Astrocyte of the hippocampus (primary cell): Measurements from ENCODE around the gene OSBPL3.

Experiments
- DNase-seq: peaks from one replicate; pipeline ENCODE4 v3.0.0; 2011; ENCODE audit warnings: low read depth, low spot score

OSBPL3 gene

DNA sequence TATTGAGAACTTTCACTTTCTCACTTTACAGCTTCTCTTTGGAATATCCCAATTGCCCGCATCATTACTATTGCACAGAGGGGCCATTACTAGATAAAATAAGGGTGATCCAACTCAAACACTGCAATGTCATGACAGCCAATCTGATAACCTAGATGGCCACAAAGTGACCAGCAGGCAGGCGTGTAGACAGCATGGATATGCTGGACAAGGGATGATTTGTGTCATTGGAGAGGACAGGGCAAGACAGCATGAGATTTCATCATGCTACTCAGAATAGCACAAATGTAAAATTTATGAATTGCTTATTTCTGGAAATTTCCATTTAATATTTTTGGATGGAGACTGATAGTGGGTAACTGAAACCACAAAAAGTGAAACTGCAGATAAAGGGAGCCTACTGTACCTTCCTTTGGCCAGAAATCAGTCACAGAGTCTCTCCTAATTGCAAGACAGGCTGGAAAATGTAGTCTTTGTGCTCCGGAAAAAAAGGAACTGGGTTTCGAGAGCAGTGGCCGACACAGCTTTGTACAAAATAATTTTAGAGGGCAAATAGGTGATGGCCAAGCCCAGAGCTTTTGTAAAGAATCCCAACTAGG is 216.6 kb downstream of the OSBPL3 start:
- DNase-seq = no peak

GRCh38 chr7:24762771-24763170 is 217.2 kb downstream of the OSBPL3 start:
- DNase-seq = no peak

DNA sequence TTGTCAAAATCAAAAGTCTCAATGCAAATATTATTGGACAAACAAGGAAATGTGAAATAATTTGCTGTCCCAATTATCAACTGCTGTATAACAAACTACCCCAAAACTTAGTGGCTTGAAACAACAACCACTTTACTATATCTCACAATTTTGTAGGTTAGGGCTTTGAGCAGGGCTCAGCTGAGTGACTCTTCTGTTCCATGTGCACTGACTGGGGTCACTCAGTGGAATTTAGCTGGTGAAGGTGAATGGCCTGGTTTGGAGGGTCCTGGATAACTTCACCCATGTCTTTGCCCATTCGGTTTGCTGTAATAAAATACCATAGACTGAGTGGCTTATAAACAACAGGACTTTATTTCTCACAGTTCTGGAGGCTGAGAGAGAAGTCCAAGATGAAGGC is 219.0 kb downstream of the OSBPL3 start:
- DNase-seq = no peak

DNA sequence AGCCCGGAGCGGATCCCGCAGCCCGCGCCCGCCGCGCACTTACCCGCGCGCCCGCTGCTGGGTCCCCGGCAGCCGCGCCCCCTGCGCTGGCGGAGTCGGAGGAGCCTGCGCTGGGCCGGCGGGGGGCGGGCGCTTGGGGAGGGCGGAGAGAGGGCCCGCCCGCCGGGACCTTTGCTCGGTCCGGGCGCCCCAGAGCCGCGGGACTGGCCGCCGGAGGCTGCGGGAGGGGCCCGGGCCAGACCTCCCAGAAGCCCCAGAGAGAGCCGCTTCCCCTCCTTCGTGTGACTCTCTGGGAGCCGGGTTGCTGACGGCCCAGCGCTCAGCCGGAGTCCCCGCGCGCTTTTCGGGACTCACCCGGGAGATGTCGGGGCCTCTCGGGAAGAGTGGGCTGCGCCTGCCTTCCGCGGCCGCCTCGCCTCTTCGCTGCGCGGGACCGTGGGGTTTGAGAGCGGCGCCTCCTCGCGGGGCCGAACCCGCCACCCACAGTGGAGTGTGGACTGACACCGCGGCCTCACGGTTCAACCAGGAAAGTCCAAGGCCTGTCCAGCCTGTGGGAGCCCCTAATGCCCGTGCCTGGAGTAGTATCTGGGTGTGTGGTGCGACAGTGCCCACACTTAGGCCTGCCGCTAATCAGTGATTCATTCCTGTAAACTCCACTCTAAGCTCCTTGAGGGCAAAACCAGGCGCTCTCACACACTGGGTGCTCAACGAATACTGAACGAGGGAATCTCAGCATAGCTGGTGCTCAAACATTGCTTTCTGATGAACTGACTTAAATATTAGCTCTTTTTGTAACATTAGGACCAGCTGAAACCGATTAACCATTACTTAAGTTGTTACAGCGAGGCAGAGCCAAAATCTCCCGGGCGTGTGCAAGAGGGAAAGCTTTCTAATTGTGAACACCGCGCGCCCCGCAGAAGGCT is 222.4 kb downstream of the OSBPL3 start, which contains the start of gene GSDME:
GSDME (minus strand) TSS at position 112 of the 923 bp plus-strand sequence. CDS start 7,690 bp downstream, outside the sequence.
- DNase-seq = peak; percentile 85

DNA sequence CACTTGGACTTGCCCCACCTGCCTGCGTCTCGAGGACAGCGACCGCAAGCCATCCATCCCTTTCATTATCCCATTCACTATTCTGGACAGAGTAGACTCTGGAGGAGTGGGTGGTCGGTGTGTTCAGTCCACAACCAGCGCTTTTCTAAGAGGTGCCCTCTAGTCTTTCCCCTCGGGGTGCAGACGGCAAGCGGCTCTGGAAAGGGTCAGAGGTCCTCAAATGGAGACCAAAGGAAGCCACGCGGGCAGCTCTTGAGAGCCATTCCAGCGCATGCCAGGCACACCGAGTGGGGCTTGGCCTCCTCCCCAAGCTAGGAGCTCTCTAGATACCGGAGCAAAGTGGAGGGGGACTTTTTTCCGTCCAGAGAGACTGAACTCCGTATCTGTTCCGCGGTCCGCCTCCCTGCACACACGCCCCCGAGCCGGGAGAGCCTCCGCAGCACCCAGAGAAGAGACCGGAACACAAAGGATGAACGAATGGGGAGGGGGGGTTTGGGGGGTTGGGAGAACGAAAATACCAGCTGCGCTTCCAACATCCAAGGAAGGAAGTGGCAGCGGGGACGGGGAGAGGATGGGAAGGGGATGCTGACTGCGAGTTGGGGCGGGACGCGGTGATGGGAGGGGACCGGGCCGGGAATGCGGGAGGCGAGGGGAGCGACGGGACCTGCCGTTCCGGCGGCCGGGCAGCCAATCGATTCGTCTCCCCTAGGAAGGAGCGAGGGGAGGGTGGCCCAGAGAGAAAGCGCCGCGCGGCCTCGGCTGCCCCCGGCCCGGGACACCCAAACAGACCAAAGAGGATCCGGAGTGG is 223.2 kb downstream of the OSBPL3 start:
- no peak for DNase-seq

DNA sequence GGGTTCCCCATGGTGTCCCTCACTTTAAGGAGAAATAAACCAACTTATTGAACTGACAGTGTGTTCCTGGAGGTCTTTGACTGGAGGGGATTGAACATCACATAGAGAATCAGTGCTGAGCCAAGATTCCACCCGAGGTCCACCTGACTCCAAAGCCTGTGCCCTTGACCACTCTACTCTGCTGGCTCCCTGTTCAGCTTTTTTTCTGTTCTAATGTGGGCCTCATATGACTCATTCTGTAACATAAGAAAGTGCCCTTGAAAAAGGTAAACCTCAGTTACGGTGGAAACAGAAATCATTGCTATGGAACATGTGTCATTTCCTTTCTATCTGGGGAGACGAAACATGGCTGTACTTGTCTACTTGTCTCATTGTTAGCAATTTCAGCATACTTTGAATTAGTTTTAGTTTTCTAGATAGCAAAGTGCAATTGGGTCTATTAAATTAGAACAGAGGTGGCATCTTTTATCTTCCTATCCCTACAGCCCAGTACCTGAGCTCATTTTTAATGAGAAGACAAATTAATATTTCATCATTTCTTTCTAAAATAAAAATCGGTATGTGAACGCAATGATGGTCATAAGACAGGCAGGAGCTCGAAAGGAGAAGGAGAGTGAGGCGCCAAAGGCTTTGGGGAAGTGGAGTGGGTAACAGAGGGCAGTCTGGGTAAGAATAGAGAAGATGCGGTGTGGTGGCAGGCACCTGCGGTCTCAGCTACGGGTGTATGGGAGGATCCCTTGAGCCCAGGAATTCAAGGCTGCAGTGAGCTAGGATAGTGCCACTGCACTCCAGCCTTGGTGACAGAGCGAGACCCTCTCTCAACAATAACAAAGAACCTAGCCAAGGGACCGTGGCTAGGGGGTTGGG is 224.2 kb downstream of the OSBPL3 start:
- peak; percentile 33 for DNase-seq

DNA sequence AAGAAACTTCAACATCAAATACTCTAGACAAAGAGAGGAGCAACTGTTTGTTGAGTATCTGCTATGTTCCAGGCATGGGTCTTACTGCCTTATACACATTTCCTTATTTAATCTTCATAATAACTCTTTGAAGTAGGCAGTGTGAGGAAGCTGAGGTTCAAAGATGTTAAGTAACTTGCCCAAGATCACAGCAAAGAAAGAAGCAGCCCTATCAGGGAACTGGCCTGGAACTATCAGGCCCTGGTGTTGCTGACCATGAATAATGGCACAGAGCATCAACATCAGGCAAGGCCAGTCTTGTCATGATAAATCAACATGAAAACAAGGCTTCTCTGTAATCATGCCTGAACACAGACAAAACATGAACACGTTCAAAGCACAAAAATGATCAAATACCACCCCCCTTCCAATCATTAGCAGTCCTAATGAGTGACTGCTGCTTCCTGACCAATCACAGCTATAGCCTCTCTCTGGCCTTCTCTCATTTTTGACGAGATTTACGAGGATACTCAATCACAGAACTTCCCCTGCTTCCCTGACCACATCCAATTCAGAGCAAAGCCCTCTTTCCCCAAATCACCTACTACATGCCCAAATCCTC is 225.0 kb downstream of the OSBPL3 start:
- DNase-seq = no peak

DNA sequence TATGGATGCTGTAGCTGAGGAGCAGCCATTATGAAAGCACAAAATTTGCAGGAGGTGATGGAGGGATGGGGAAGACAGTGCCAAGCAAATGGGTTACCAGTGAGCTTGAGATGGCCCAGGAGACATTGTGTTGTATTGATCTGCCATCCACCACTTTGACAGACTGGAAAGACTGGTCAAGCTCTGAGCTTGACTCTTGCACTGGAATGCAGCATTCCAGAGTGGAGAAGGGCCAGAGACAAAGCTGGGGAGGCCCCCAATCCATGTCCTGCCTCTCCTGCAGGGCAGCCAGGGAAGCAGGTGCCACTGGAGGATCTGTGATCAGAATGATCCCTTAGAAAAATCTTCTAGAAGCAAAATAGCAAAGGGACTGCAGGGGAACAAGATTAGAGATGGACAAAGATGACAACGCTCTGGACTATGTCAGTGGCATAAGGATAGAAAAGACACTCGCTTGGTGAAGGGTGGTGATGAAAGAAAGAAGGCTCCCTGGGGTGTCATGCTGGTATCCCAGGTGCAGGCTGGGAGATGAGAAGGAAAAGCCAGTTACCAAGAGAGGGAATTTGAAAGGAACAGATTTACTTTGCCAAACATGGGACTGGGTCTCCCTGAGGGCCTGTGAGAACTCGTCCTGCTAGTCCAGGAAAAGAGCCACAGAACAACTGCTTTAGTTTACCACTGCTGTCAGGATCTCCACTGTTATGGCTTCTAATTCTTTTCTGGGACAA is 227.7 kb downstream of the OSBPL3 start:
- no peak for DNase-seq

DNA sequence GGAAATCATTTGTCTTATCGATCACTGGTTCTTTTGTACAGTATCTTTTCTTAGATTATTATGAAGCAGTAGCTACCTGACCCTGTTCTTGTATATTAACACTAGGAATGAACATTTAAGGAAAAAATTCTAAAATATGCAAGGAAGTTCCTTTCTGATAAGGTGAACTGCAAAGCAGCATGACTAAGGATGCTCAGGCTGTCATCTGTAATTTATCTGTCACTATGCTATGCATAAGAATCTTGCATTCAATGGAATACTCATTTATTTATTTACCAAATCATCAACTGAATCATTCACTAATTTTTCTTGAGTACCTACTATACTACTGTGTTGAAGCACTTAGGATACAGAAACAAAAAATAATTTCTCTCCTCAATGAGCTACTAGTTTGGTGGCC is 228.5 kb downstream of the OSBPL3 start:
- no peak for DNase-seq

DNA sequence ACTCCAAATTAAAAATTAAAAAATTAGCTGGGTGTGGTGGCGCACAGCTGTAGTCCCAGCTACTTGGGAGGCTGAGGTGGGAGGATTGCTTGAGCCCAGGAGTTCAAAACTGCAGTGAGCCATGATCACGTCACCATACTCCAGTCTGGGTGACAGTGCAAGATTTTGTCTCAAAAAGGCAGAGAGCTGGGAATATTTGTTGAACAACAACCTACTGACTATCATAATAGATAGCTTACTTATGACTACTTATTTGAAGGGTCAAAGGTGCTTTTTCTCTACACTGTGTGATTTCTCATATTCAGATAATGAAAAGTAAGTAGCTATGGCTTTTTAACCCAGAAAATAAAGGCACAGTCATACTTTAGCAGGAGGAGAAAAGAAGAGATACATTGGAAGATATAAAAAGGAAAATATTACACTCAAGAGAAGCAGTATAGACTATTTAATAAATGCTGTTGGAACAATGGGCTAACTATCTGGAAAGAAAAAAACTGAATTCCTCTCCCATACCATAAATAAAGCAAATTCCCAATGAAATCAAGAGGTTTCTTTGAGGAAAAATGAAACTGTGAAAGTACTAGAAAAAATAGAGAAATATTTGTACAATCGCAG is 229.4 kb downstream of the OSBPL3 start:
- DNase-seq = no peak

GRCh38 chr7:24748521-24748920 is 231.5 kb downstream of the OSBPL3 start:
- DNase-seq = no peak
